NCI-H128 (cell line): ENCODE data around the gene MAGI1.

Source experiments
- DNase-seq: peaks from one replicate; lab custom pipeline; 2025; ENCODE audit not compliant: unreplicated experiment; lab: John Stamatoyannopoulos, UW

MAGI1 gene

GRCh38 chr3:65761446-65762234 lies 277.1 kb downstream of the MAGI1 start:
- DNase-seq = no peak

DNA sequence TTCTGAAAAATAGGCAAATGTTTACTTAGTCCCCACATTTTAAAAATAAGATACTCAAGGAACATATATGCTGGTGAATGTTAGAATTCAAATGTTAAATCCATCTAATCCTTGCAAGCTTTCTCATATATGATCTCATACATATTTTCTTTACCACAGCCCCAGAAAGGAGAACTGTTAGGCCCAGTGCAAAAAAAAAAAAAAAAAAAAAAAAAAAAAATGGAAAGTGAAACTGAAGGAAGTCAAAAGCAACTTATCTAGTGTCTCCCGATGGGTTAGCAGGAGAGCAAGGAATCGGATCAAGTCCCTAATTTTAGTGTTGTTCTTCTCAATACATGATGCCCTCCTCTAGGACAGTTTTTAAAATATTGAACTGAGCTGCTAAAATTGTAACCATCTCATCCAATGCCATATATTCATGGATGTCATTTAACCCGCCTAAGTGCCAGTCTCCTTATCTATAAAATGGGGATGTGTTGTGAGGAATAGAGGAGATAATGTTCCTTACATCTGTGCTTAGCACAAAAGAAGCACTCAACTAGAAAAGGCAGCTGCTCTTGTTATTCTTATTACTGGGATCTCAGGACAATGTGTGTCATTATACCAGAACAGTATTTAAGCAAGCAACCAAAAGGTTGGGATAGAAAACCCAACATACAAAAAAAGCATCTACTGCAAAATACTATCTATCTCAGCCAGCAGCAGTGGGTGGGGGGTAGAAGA lies 279.7 kb downstream of the MAGI1 start:
- no peak for DNase-seq

DNA sequence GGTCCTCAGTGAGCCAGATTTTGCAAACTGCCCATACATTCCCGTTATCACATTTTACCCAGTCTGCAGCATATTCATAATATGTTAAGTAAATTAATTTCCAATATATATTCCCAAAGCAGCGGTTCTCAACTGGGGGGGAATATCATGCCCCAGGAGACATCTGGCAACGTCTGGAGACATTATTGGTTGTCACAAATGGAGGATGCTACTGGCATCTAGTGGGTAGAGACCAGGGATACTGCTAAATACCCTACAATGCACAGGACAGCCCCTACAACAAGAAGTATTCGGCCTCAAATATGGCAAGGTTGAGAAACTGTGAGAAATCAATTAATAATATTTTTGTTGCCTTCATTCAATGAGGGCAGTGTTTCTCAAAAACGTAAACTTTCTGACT lies 280.3 kb downstream of the MAGI1 start:
- DNase-seq = no peak

DNA sequence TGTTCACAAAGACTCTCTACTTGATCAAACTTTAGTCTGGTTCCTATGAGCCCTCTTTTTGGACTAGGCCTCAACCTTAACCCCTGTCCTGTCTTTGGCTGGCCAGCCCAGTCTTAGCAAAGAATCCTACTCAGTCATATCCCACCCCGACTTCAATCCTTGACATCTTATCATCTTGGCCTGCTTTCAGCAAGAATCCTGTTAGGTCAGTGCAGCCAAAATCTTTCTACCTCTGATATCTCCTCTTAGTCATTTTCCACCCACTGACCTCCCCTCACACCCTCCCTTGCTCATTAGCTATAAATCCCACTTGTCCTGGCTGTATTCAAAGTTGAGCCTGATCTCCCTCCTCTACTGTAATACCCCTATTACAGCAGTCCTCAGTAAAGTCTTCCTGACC lies 286.1 kb downstream of the MAGI1 start:
- no peak for DNase-seq

DNA sequence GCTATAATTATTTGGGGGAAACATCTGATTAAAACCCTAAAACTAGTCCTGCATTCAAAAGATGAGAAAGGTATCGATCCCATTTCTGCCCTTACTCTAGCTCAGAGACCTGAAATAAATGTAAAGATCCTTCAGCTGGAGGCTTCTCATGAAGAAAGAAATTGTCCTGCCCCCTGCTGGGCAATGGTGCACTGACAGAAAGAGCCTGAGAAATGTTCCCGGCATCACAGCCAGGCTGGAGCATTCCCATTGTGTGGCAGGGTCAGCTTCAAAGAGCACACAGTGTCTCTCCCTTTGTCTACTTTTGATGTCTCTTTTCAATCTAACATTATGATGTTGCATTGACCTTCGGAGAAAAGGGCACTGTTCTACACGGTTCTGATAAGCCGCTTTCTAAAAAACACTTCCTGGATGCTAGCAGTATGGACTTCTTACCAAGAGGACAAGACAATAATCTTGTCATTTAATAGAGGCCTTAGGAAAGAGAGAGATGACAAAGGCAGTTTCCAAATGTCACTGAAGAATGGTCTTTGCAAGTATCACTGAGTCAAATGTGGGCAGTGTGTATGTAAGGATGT lies 287.5 kb downstream of the MAGI1 start:
- no peak for DNase-seq

DNA sequence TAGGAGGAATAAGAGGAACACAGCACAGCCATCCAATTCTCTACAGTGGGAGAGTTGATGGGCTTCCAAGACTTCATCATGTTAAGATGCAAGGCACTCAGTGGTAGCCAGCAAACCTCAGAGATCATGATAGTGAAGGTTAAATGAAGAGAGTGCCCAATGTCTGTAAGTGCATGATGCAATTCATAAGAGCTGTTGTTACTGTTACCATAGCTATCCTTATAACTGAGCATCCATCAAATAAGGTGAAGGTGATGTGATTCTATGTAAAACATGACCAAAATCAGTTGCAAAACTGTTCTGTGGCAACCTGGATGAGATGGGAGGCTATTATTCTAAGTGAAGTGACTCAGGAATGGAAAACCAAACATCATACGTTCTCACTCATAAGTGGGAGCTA lies 289.7 kb downstream of the MAGI1 start:
- DNase-seq = no peak

- DNase-seq = no peak
These were observed 290.4 kb downstream of the MAGI1 start for GRCh38 chr3:65748326-65748725.

DNA sequence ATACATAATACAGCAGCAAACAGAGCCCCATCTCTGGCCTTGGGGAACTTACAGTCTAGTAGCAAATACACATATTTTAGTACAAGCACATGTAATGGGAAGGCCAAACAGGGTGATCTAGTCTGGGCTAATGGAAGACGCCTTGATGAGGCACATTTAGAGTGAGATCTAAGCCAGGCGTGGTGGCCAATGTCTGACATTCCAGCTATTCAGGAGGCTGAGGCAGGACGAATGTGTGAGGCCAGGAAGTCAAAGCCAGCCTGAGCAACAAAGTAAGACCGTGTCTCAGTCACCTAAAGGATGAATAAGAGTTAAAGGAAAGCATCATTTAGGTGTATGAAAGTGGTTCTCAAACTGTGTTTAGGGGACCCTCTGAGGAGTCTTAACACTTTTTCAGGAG lies 291.9 kb downstream of the MAGI1 start:
- no peak for DNase-seq

DNA sequence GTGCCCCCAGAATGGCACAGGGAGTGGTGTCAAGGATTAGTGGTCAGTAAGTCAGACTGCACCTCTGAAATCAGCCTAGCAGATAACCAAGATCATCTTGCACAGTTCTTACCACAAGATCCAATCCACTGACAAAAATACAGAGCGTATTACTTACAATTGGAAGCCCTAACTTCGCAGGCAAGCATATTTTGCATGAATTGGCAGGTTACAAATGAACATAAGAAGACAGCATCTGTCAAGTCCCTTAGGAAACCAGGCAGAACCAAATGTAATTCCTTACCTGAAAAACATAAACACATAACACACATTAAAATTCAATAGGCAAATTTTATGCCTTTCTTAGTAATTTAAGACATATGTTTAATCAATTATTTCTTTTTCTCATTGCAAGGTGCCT lies 293.4 kb downstream of the MAGI1 start:
- DNase-seq = no peak

DNA sequence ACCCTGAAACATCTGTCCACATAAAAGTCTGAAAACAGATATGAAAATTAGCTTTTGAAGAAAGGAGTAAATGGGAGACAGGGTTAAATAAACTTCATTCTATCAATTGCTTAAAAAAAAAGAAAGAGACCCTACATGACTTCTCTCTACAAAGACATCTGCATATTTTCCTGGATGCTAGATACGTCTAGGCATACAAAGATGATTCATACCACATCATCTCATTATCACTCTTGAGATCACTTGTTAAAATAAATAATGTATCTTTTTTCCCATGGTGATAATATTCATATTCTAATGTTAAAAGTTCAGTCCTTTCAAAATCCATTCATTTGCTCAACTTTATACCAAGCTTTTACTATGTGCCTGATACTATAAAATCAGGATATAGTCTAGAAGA lies 295.8 kb downstream of the MAGI1 start:
- DNase-seq = no peak

- no peak for DNase-seq
These were observed 297.2 kb downstream of the MAGI1 start for GRCh38 chr3:65741540-65741939.

GRCh38 chr3:65739901-65740541 lies 298.7 kb downstream of the MAGI1 start:
- no peak for DNase-seq

DNA sequence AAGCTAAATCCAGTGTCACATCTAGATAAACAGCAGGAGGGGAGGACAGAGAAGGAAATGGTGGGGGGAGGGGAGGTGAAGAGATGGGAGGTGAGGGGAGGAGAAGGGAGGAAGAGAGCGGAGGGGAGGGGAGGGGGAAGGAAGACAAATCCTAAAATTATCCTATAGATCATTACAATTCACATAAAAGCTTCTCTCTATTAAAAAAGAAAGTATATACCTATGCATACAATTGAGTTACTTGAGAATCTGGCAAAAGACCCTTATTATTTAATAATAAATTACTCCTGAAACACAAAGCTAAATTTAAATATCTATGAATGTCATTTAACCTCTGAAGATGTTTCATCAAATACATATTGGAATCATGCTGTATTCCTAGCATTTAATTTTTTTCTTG lies 303.9 kb downstream of the MAGI1 start:
- no peak for DNase-seq

GRCh38 chr3:65734382-65734781 lies 304.3 kb downstream of the MAGI1 start:
- no peak for DNase-seq

- no peak for DNase-seq
These were observed 305.3 kb downstream of the MAGI1 start for GRCh38 chr3:65733459-65733858.

- no peak for DNase-seq
These were observed 306.4 kb downstream of the MAGI1 start for GRCh38 chr3:65732051-65732935.

DNA sequence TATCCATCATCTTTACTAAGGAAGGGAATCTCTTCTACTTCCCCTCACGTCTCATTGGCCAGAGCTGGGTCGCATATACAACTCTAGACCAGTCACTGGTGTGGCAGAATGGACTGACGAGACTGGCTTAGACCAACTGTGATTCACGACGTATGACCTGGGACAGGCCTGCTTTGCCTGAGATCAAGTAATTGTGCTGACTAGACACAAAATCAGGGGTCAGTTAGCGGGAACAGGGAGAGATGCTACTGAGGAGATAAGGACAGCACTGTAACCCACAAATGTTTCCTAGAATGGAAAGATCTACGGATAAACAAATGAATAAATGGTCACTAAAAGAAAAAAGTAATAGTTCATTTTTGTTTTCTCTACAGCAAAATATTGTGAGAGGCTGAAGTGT lies 308.3 kb downstream of the MAGI1 start:
- DNase-seq = no peak

DNA sequence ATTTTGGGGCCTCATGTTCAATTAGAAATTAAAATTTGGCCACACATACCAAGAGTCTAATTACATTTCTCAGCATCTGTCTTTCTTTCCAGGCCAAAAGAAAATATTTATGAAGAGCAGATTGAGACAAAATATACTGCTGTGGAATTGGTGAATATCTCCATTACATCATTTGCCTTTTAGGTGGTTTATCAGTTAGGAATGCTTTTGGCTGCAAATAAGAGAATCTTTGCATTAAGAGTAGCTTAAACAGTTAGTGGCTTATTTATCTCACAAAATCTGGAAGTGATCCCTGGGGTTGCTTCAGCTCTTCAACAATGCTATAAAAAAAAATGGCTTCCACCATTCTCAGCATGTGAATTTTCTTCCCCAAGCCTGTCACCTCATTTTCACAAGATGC lies 308.7 kb downstream of the MAGI1 start:
- DNase-seq = no peak

DNA sequence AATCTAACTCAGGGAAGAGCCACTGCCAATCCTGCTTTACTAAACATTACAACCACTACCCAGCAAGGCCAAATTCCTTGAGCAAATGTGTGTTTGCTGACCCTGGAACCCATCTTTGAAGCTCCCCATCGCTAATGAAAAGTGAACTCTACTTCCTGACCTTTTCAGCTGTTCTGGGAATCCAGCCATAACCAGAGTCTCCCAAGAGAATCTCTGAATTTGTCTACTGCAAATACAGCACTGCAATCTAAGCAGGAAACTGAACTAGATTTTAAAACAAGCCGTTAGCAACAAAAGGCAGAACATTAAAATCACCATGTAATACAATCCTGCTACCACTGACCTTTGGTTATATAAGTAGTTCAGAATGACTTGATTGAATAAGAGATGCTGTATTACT lies 309.2 kb downstream of the MAGI1 start:
- no peak for DNase-seq

GRCh38 chr3:65728138-65728537 lies 310.6 kb downstream of the MAGI1 start:
- no peak for DNase-seq

- no peak for DNase-seq
These were observed 314.7 kb downstream of the MAGI1 start for GRCh38 chr3:65723985-65724384.
